GM18867 (cell line): ENCODE data around the gene SNRPD2.
"Not testable (repeated sequence)": the region's sequence is repeated elsewhere in the genome, so short reads cannot be mapped to it uniquely, and the experiment has no call there.

Experiments used
- ATAC-seq: cut with Tn5 transposase; IDR thresholded peaks from one replicate; pipeline ENCODE4 v1.9.1; 2021; ENCODE audit warnings: mild to moderate bottlenecking, moderate library complexity; ENCODE audit not compliant: unreplicated experiment

Gene SNRPD2

GRCh38 chr19:45705710-45706415 is 14.1 kb upstream of the SNRPD2 start:
- ATAC-seq: no peak

DNA sequence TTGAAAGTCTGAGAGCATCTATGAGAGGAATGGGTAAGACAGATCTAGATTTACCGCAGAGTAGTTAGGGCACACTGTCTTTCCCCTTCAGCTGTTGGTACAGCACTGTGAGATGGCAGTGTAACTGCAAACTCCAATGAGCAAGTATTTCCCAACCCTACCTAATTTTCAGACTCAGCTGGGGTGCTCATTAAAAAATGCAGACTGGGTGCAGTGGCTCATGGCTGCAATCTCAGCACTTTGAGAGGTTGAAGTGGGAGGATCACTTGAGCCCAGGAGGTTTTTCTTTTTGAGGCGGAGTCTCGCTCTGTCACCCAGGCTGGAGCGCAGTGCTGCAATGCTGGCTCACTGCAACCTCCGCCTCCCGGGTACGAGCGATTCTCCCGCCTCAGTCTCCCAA is 13.4 kb upstream of the SNRPD2 start:
- no peak for ATAC-seq

DNA sequence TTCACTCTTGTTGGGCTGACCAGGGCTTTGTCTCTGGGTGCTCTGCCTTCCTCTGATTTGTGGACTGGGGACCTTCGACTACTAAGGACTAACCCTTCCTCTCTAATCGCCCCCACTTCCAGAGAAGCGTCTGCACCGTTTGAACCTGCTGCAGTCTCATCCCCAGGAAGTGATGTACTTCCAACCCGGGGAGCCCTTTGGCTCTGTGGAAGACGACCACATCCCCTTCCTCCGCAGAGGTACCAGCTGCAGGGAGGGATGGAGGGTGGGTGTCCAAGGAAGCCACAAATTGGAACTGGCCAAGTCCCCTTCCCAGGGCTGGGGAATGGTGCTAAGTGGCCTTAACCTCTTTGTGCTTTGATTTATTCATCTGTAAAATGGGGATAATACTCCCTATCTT is 9.9 kb upstream of the SNRPD2 start:
- ATAC-seq: no peak

DNA sequence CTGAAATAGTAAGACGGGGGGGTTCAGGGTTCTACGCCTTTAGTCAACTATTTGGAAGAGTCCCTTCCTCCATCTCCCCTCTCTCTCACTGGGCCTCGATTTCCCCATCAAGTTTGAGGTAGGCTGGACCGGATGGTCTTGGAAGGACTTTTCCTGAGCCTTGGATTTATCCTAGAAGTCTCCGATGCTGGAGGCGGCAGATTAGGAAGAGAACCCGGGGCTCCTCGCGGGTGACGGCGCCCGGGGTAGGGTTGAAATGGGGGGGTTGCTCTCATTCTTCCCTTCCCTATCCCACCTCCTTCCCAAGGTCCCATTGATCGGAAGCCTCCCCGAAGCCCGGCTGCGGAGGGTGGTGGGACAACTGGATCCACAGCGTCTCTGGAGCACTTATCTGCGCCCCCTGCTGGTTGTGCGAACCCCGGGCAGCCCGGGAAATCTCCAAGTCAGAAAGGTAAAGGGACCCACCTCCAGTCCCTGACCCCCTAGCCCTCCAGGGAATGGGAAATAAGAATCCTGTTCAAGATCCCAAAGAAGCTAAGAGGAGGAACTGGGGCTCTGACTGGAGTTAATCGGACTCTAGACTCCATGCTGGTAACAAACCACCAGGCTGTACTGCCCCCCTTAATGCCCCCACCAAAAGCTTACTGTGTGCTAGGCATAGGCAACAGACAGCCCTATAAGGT is 1.5 kb upstream of the SNRPD2 start:
- no peak for ATAC-seq

DNA sequence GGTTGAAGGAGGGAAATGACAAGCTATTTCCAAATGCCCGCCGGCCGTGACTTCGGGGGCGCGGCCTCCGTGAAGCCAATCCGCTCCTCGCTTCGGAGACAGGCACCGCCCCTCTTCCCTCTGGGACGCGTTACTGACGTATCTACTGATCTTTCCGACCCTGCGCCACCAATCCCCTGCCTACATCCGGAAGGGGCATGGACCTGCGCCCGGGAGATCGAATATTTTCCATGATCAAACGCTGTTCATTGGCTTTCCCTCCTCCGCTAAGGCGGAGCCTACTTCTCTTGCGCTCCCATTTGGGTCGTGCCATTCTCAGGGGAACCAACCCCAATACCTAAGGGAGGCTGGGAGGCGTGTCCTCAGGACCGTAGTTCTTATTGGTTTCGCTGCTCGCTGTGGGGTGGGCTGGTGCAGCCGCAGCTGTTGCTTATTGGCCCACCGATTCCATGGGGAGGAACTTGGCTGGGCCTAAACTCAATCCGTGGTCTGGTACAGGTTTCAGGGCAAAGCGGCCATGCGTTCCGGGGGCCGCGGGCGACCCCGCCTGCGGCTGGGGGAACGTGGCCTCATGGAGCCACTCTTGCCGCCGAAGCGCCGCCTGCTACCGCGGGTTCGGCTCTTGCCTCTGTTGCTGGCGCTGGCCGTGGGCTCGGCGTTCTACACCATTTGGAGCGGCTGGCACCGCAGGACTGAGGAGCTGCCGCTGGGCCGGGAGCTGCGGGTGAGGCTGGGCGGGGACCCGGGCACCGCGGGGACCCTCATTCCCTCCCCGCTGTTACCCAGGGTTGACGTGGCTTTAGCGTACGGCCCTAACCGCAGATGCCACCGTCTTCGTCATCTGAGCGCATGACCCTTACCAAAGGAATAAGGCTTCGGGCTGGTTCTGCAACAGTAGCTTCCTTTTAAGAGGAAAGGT is 693 bp upstream of the SNRPD2 start, which contains the start of gene QPCTL:
Gene QPCTL (plus strand): TSS at position 480 of the 919 bp plus-strand sequence. CDS start 38 bp downstream, at position 518.
- ATAC-seq: peak; percentile 82

- ATAC-seq: no peak
Measured at GRCh38 chr19:45687599-45687998, 4.2 kb downstream of the SNRPD2 start.

DNA sequence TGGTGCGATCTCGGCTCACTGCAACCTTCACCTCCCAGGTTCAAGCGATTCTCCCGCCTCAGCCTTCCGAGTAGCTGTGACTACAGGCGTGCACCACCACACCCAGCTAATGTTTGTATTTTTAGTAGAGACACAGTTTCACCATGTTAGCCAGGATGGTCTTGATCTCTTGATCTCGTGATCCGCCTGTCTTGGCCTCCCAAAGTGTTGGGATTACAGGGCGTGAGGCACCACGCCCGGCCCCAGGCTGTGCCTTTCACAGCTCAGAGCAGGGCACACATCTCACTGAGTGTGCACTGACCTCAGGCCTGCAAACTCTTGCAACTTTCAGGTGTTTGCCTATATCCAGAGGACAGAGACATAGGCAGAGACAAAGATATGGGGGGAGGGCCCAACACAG is 6.7 kb downstream of the SNRPD2 start:
- ATAC-seq: not testable (repeated sequence)

DNA sequence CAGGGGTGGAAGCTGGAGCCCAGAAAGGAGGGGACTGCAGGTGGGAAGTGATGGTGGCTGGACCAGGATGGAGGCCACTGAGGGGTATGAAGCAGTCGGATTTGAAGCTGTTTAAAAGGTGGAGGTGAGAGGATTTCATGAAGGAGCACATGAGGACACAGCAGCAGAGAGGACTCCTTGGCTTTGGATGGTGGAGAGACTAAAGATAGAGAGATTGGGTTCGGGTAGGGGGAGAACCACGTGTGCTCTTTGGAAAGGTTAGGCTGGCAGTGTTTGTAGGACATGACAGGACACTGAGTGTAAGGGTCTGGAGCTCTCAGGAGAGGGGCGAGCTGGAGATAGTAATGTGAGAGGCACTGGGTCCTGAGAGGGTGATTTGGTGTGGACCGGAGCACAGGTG is 8.8 kb downstream of the SNRPD2 start:
- no peak for ATAC-seq

DNA sequence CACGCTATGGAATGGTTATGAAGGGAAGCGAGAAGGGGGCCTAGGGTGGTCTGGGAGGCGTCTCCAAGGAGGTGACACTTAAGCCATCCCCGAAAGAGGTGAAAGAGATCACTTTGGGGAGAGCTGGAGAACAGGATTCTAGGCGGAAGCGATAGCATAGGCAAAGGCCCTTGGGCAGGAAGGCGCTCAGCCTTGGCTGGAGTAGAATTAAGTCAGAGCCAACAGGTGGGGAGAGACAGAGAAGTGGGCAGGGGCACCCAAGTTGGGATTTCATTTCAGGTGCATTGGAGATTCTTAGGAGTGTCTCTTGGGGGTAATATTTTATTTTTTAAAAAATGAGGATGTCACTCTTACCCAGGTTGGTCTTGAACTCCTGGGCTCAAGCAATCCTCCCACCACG is 9.6 kb downstream of the SNRPD2 start:
- no peak for ATAC-seq

DNA sequence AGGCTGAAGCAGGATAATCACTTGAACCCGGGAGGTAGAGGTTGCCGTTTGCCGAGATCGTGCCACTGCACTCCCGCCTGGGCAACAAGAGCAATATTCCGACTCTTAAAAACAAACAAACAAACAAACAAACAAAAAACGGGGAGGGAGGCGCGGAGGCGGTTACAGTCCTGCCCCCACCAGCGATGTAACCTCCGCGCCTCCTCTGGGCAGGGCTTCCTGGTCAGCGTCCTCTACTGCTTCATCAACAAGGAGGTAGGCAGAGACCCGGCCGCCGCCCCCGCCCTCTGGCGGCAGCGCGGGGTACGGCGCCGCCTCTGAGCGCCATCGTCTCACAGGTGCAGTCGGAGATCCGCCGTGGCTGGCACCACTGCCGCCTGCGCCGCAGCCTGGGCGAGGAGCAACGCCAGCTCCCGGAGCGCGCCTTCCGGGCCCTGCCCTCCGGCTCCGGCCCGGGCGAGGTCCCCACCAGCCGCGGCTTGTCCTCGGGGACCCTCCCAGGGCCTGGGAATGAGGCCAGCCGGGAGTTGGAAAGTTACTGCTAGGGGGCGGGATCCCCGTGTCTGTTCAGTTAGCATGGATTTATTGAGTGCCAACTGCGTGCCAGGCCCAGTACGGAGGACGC is 10.2 kb downstream of the SNRPD2 start:
- peak; percentile 79 for ATAC-seq

DNA sequence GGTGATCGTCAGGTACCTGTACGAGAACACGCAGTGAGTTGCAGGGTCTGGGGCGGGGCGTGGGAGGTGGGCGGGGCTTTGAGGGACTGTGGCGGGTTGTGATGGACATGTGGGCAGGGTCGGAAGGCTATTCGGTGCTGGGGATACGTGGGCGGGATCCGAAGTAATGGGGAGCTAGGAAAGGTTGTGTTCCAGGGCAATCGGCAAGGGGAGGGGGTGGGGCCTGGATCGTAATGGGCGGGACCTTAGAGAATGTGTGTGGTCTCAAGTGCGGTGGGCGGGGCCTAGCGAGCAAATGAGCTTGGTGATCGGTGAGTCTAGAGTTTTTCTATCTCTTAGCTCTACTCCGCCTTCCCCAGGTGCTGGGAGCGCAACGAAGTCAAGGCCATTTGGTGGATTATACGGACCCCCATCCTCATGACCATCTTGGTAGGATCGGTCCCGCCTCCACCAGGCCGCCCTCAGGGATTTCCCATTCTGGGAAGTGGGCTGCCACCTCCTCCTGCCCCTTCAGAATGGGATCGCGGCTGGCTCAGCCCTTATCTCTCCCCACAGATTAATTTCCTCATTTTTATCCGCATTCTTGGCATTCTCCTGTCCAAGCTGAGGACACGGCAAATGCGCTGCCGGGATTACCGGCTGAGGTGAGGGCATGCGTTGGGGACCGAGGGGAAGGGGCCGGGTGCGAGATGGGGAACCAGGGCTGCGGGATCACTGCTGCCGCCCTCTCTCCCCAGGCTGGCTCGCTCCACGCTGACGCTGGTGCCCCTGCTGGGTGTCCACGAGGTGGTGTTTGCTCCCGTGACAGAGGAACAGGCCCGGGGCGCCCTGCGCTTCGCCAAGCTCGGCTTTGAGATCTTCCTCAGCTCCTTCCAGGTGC is 14.2 kb downstream of the SNRPD2 start:
- no peak for ATAC-seq

DNA sequence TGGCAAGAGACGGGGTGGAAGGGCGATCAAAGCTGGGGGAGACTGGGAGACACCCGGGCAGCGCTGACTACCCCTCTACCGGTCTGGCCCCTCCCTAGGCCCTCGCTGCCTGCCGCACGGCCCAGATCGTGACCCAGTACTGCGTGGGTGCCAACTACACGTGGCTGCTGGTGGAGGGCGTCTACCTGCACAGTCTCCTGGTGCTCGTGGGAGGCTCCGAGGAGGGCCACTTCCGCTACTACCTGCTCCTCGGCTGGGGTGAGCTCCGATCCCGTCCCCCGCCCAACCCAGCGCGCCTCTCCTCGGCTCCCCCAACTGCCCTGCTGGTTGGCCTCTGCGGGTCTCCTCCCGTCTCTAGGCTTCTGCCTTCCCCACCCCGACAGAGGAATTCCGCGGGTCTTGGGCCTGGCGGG is 14.9 kb downstream of the SNRPD2 start:
- no peak for ATAC-seq

DNA sequence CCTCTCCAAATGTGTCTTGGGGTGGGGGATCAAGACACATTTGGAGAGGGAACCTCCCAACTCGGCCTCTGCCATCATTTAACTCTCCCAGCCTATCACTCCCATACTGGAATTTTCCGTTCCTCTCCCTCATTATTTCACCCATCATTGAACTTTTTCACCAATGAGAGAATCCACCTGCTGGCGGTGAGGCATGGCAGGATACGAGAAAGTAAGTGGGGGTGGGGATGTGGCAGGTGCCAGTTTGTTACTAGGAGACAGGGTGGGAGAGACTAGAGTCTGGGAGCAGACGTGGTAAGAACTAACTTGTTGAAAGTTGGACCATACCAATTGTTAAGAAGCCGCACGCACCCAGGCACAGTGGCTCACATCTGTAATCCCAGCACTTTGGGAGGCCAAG is 16.8 kb downstream of the SNRPD2 start:
- no peak for ATAC-seq

- peak; percentile 49 for ATAC-seq
Measured at GRCh38 chr19:45670670-45671453, 20.9 kb downstream of the SNRPD2 start.

GRCh38 chr19:45668342-45668871 is 23.3 kb downstream of the SNRPD2 start:
- ATAC-seq: no peak

DNA sequence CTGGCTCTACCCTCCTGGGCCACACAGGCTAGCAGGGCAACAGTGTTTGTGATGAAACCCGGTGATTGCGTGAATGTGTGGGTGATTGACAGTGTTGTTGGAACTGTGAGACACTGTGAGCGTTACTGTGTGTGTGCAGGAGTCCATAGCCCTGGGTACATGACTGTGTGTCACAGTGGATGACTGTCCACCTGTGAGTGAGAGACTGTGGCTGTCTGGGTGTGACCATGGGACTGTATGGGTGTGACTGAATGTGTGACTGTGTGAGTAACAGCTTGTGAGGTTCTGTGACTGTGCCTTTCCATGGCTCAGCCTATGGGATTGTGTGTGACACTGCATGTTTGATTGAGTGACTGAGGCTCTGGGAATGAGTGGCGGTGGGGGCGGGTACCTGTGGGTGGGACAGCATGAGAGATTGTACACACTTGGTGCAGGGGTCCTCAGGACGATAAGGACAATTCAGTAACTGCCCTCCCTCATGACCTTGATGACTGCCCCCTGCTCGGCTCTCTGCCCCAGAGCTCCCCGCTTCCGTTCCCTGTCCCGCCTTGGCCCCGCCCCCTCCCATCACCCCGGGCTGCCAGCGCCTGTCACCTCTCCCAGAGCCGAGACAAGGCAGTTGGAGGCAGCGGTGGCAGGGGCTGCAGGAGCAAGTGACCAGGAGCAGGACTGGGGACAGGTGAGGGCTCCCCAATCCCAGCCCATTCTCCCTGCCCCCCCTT is 24.0 kb downstream of the SNRPD2 start, which contains the start of gene GIPR:
Gene GIPR (plus strand): TSS at position 602 of the 722 bp plus-strand sequence. CDS start 1,300 bp downstream, outside the sequence.
- no peak for ATAC-seq

GRCh38 chr19:45664575-45664974 is 27.2 kb downstream of the SNRPD2 start:
- ATAC-seq: no peak

DNA sequence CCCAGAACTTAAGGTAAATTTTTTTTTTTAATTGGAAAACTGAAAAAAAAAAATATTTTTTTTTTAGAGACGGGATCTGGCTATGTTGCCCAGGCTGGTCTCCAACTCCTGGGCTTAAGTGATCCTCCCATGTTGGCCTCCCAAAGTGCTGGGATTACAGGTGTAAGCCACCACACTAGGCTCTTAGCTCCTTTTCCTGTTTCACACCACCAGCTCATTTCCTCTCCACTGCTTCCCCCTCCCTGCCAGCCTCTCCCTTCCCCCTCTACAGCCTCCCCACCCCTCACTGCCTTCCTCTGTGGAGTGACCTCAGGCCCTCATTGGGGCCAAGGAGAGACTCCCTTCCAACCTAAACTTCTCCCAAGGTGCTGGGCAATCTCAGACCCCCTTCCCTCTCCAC is 28.0 kb downstream of the SNRPD2 start:
- no peak for ATAC-seq
